ENCODE measurements around the gene ADCY5. TPM values are rescaled to one million over a fixed set of nuclear protein-coding genes. Genes with fewer than 3 reads are reported as not detected.

ADCY5 gene
- total RNA-seq, 1 experiment from 2014 or later = 0.49 TPM

GRCh38 chr3:123369085-123369484 is 79.8 kb downstream of the ADCY5 start:
- Histone ChIP-seq H2AFZ (ENCODE audit: low read depth, low read length, poor library complexity, severe bottlenecking) (no peak overlapping the region), H3K79me2 (ENCODE audit: insufficient read depth, low read length) (no peaks in the 10 kb centered on the region), H3K36me3 (ENCODE audit: control insufficient read depth in 1 of 2, insufficient read depth in 2 of 2, low read length in 2 of 2) (no peaks in the 10 kb centered on the region), H3K27ac (ENCODE audit: low read depth, low read length) (no peak overlapping the region), H3K4me2 (ENCODE audit: low read length) (no peak overlapping the region), H3K27me3 (ENCODE audit: insufficient read depth, low read length) (no peaks in the 10 kb centered on the region), H4K20me1 (ENCODE audit: insufficient read depth) (no peaks in the 10 kb centered on the region), H3K9ac (ENCODE audit: low read length) (no peak overlapping the region), H3K9me3 (ENCODE audit: control insufficient read depth in 1 of 2, insufficient read depth in 1 of 2, low read depth in 1 of 2, low read length in 2 of 2) (no peaks in the 10 kb centered on the region), H3K9me2 (ENCODE audit: insufficient read depth) (no peaks in the 10 kb centered on the region), H3K4me1 (ENCODE audit: control insufficient read depth in 1 of 2, insufficient read depth in 2 of 2, low read length in 2 of 2) (peaks cover 0 to 4% of the 10 kb centered on the region in 2 experiments; a peak in 2 of 4 replicates), H3K4me3 (replicated peaks in 1 of 2; ENCODE audit: low read depth in 1 of 2, low read length in 2 of 2) (no peak overlapping the region)
- POLR2A ChIA-PET = no interaction called here
- BruUV-seq (replicated peaks) = no TSS peak
- CTCF ChIA-PET = no interaction called here
- TF ChIP-seq EZH2 (IDR thresholded peaks at IDR 0.05) = no peak
- TF ChIP-seq EGR1 (IDR thresholded peaks at IDR 0.05; ENCODE audit: low read depth) = no peak
- no peak for TF ChIP-seq YY1 (IDR thresholded peaks at IDR 0.05; ENCODE audit: extremely low read depth, insufficient replicate concordance, low read depth, low read length)
- TF ChIP-seq CEBPB (IDR thresholded peaks at IDR 0.05; ENCODE audit: low read depth) = no peak
- TF ChIP-seq TCF7L2 (IDR thresholded peaks at IDR 0.05; ENCODE audit: borderline replicate concordance, extremely low read depth, insufficient read depth, insufficient read length) = no peak
- no peak for TF ChIP-seq ZFX (IDR thresholded peaks at IDR 0.05)
- TF ChIP-seq ZNF274 (IDR thresholded peaks at IDR 0.05; ENCODE audit: low read depth, low read length) = no peak
- TF ChIP-seq SRF (IDR thresholded peaks at IDR 0.05; ENCODE audit: low read depth) = no peak
- RAD21 ChIA-PET (ENCODE audit: low non-redundant PET in 1 of 2, low total read pairs in 2 of 2, uncharacterized antibody in 2 of 2, unreplicated experiment in 2 of 2) = no interaction called here
- DNase-seq (ENCODE audit: low read depth, low spot score) (no peak), ATAC-seq (no peak)
- intact Hi-C loops (cut with micrococcal nuclease) = no loop called here

- TF ChIP-seq EZH2phosphoT487 (IDR thresholded peaks at IDR 0.05; ENCODE audit: borderline replicate concordance) (no peak), REST (IDR thresholded peaks at IDR 0.05; ENCODE audit: low read depth) (no peak), ELF1 (IDR thresholded peaks at IDR 0.05; ENCODE audit: borderline replicate concordance, low read depth) (no peak), ZFX (IDR thresholded peaks at IDR 0.05) (no peak), CBX3 (IDR thresholded peaks at IDR 0.05; ENCODE audit: low read depth) (no peak), RAD21 (IDR thresholded peaks at IDR 0.05; ENCODE audit: low read depth) (no peak), POLR2AphosphoS5 (IDR thresholded peaks at IDR 0.05; ENCODE audit: low read depth, low read length) (no peak), EZH2 (IDR thresholded peaks at IDR 0.05) (no peak)
- TF ChIP-seq, protein P1, sequence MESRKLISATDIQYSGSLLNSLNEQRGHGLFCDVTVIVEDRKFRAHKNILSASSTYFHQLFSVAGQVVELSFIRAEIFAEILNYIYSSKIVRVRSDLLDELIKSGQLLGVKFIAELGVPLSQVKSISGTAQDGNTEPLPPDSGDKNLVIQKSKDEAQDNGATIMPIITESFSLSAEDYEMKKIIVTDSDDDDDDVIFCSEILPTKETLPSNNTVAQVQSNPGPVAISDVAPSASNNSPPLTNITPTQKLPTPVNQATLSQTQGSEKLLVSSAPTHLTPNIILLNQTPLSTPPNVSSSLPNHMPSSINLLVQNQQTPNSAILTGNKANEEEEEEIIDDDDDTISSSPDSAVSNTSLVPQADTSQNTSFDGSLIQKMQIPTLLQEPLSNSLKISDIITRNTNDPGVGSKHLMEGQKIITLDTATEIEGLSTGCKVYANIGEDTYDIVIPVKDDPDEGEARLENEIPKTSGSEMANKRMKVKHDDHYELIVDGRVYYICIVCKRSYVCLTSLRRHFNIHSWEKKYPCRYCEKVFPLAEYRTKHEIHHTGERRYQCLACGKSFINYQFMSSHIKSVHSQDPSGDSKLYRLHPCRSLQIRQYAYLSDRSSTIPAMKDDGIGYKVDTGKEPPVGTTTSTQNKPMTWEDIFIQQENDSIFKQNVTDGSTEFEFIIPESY (IDR thresholded peaks at IDR 0.05; ENCODE audit: extremely low read depth, insufficient replicate concordance, low read length) = no peak
- ChIA-PET RAD21 (ENCODE audit: low non-redundant PET in 1 of 2, low total read pairs in 2 of 2, uncharacterized antibody in 2 of 2, unreplicated experiment in 2 of 2) (no interaction called here), POLR2A (no interaction called here), CTCF (no interaction called here)
- BruUV-seq (replicated peaks) = no TSS peak
- no peak overlapping the region for H2AFZ ChIP-seq (ENCODE audit: low read depth, low read length, poor library complexity, severe bottlenecking)
- ATAC-seq = no peak
- DNase-seq (ENCODE audit: low read depth, low spot score) = no peak
- intact Hi-C loops (cut with micrococcal nuclease) = no loop called here
- H4K20me1 ChIP-seq (ENCODE audit: insufficient read depth) = no peaks in the 10 kb centered on the region
- no peak overlapping the region for H3K4me2 ChIP-seq (ENCODE audit: low read length)
- H3K9me3 ChIP-seq (ENCODE audit: control insufficient read depth in 1 of 2, insufficient read depth in 1 of 2, low read depth in 1 of 2, low read length in 2 of 2) = no peaks in the 10 kb centered on the region
- H3K79me2 ChIP-seq (ENCODE audit: insufficient read depth, low read length) = no peaks in the 10 kb centered on the region
- H3K27me3 ChIP-seq (ENCODE audit: insufficient read depth, low read length) = no peaks in the 10 kb centered on the region
- no peaks in the 10 kb centered on the region for H3K36me3 ChIP-seq (ENCODE audit: control insufficient read depth in 1 of 2, insufficient read depth in 2 of 2, low read length in 2 of 2)
- no peak overlapping the region for H3K27ac ChIP-seq (ENCODE audit: low read depth, low read length)
- H3K4me1 ChIP-seq (ENCODE audit: control insufficient read depth in 1 of 2, insufficient read depth in 2 of 2, low read length in 2 of 2) = peaks cover 0 to 4% of the 10 kb centered on the region in 2 experiments; a peak in 2 of 4 replicates
- H3K9ac ChIP-seq (ENCODE audit: low read length) = no peak overlapping the region
- no peak overlapping the region for H3K4me3 ChIP-seq (replicated peaks in 1 of 2; ENCODE audit: low read depth in 1 of 2, low read length in 2 of 2)
- no peaks in the 10 kb centered on the region for H3K9me2 ChIP-seq (ENCODE audit: insufficient read depth)
These were observed 81.3 kb downstream of the ADCY5 start for GRCh38 chr3:123367467-123368154.
